ENCODE results near the gene TEP1.

DNA sequence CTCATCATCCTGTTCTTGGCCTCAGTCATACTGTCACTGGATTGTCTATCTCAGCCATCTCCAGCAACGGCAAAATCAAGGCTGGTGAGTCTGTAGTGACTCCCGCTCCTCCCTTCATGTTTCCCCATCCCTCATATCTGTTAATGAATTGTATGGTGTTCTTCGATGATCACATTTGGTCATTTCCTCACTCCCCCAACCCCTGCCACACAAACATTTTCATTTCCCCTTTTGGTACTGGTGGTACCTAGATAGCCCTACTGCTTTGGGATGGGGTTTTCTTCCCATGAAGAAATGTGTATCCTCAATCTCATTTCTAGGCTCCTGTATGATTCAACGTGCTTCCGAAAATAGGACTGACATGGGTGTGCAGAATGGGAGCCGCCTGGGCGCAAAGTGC lies 25.4 kb upstream of the TEP1 start:
- TF ChIP-seq, protein P1, sequence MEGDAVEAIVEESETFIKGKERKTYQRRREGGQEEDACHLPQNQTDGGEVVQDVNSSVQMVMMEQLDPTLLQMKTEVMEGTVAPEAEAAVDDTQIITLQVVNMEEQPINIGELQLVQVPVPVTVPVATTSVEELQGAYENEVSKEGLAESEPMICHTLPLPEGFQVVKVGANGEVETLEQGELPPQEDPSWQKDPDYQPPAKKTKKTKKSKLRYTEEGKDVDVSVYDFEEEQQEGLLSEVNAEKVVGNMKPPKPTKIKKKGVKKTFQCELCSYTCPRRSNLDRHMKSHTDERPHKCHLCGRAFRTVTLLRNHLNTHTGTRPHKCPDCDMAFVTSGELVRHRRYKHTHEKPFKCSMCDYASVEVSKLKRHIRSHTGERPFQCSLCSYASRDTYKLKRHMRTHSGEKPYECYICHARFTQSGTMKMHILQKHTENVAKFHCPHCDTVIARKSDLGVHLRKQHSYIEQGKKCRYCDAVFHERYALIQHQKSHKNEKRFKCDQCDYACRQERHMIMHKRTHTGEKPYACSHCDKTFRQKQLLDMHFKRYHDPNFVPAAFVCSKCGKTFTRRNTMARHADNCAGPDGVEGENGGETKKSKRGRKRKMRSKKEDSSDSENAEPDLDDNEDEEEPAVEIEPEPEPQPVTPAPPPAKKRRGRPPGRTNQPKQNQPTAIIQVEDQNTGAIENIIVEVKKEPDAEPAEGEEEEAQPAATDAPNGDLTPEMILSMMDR (IDR thresholded peaks at IDR 0.05), result no peak
- TF ChIP-seq POLR2AphosphoS5 (IDR thresholded peaks at IDR 0.05) (no peak), POLR2A (IDR thresholded peaks at IDR 0.05) (no peak)
